Peyer's patch (tissue), 4 donors: Measurements from ENCODE around the gene GTSF1L.

Experiments
- POLR2A ChIP-seq, 2 donors: fragments of 450-650 bp; IDR thresholded peaks; one replicate each; pipeline ENCODE4 v1.5.1; 2017; ENCODE audit warnings: antibody characterized with exemption in 2 of 2, mild to moderate bottlenecking in 2 of 2, moderate library complexity in 2 of 2
- TF ChIP-seq, protein P1 (sequence below), 6 experiments: fragments of 450-650 bp in 4 of 6; fragments of 200-600 bp in 2 of 6; sonication (generic) in 1 of 6; IDR thresholded peaks; one replicate each; pipeline ENCODE4 v1.5.1; 2017 to 2019; ENCODE audit warnings: antibody characterized with exemption in 6 of 6, mild to moderate bottlenecking in 3 of 6, moderate library complexity in 1 of 6

DNA sequence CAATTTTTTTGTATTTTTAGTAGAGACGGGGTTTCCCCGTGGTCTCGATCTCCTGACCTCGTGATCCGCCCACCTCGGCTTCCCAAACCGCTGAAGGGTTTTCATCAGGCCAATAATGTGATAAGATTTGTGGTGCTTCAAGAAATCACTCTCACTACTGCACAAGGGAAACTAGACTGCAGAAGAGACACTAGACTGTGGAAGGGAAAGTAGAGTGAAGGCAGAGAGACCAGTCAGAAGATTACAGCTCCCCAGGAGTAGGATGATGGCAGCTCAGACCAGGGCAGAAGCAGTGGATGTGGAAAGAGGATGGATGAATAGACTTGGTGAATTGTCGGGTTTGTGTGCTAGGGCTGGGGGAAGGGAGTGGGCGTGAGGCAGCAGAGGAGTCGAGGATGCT lies 48.0 kb upstream of the GTSF1L start:
- TF ChIP-seq, protein P1, sequence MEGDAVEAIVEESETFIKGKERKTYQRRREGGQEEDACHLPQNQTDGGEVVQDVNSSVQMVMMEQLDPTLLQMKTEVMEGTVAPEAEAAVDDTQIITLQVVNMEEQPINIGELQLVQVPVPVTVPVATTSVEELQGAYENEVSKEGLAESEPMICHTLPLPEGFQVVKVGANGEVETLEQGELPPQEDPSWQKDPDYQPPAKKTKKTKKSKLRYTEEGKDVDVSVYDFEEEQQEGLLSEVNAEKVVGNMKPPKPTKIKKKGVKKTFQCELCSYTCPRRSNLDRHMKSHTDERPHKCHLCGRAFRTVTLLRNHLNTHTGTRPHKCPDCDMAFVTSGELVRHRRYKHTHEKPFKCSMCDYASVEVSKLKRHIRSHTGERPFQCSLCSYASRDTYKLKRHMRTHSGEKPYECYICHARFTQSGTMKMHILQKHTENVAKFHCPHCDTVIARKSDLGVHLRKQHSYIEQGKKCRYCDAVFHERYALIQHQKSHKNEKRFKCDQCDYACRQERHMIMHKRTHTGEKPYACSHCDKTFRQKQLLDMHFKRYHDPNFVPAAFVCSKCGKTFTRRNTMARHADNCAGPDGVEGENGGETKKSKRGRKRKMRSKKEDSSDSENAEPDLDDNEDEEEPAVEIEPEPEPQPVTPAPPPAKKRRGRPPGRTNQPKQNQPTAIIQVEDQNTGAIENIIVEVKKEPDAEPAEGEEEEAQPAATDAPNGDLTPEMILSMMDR (IDR thresholded peaks at IDR 0.05): no peak
- TF ChIP-seq POLR2A (IDR thresholded peaks at IDR 0.05): no peak
